Mesendoderm (in vitro differentiated cells): Measurements from ENCODE around the gene PIWIL4.

Experiments
- DNase-seq: peaks from one replicate; pipeline ENCODE4 v3.0.0; 2013
- H2AK5ac ChIP-seq: 2 replicates; pipeline ENCODE4 v1.6.1; 2013; ENCODE audit warnings: low read length, inconsistent platforms
- H2BK120ac ChIP-seq: 2 replicates; pipeline ENCODE4 v1.6.1; 2013; ENCODE audit warnings: low read depth, mild to moderate bottlenecking, low read length, moderate library complexity, mixed read lengths
- H2BK15ac ChIP-seq: replicated peaks from 2 replicates; pipeline ENCODE4 v1.6.1; 2013; ENCODE audit warnings: low read depth, mild to moderate bottlenecking, moderate library complexity
- H2BK5ac ChIP-seq: 2 replicates; pipeline ENCODE4 v1.6.1; 2013; ENCODE audit warnings: low read length, inconsistent platforms
- H3K18ac ChIP-seq: 2 replicates; pipeline ENCODE4 v1.6.1; 2013; ENCODE audit warnings: mild to moderate bottlenecking, low read length, mixed read lengths
- H3K23ac ChIP-seq: one replicate; pipeline ENCODE4 v1.6.1; 2013; ENCODE audit warnings: low read length
- H3K27ac ChIP-seq: 2 replicates; pipeline ENCODE4 v1.5.1; 2013; ENCODE audit warnings: low read depth, mild to moderate bottlenecking, inconsistent platforms, low read length, moderate library complexity
- H3K27me3 ChIP-seq: 2 replicates; pipeline ENCODE4 v1.6.1; 2013; ENCODE audit warnings: low read length, control low read depth, mild to moderate bottlenecking, inconsistent platforms; ENCODE audit not compliant: insufficient read depth, poor library complexity
- H3K36me3 ChIP-seq: 2 replicates; pipeline ENCODE4 v1.6.1; 2013; ENCODE audit warnings: low read length, inconsistent platforms; ENCODE audit not compliant: control insufficient read depth, insufficient read depth
- H3K4ac ChIP-seq: one replicate; pipeline ENCODE4 v1.6.1; 2013; ENCODE audit warnings: low read depth, mild to moderate bottlenecking, low read length, moderate library complexity
- H3K4me1 ChIP-seq: 2 replicates; pipeline ENCODE4 v1.6.1; 2013; ENCODE audit warnings: low read depth, low read length, inconsistent platforms; ENCODE audit not compliant: control insufficient read depth
- H3K4me2 ChIP-seq: 2 replicates; pipeline ENCODE4 v1.6.1; 2013; ENCODE audit warnings: low read length
- H3K4me3 ChIP-seq: 2 replicates; pipeline ENCODE4 v1.5.1; 2013; ENCODE audit warnings: mild to moderate bottlenecking, low read length
- H3K56ac ChIP-seq: one replicate; pipeline ENCODE4 v1.6.1; 2013; ENCODE audit warnings: low read length
- H3K79me1 ChIP-seq: 2 replicates; pipeline ENCODE4 v1.6.1; 2013; ENCODE audit warnings: low read length, inconsistent platforms
- H3K79me2 ChIP-seq: 2 replicates; pipeline ENCODE4 v1.6.1; 2013; ENCODE audit warnings: mild to moderate bottlenecking, low read length; ENCODE audit not compliant: control insufficient read depth, insufficient read depth
- H3K9ac ChIP-seq: 2 replicates; pipeline ENCODE4 v1.6.1; 2013; ENCODE audit warnings: low read length, inconsistent platforms
- H4K5ac ChIP-seq: one replicate; pipeline ENCODE4 v1.6.1; 2013; ENCODE audit warnings: low read length
- H4K8ac ChIP-seq: one replicate; pipeline ENCODE4 v1.6.1; 2013; ENCODE audit warnings: low read depth, mild to moderate bottlenecking, control low read depth, low read length, moderate library complexity
- WGBS: extraction: QIAGEN DNeasy Blood & Tissue Kit; methylation state at CpG from one replicate; pipeline ENCODE4 v1.1.7; 2013; ENCODE audit warnings: low lambda C conversion rate, missing lambda C conversion rate; ENCODE audit not compliant: insufficient coverage; ENCODE audit errors: extremely low coverage; 5-methylcytosine and 5-hydroxymethylcytosine counted together

PIWIL4 gene

DNA sequence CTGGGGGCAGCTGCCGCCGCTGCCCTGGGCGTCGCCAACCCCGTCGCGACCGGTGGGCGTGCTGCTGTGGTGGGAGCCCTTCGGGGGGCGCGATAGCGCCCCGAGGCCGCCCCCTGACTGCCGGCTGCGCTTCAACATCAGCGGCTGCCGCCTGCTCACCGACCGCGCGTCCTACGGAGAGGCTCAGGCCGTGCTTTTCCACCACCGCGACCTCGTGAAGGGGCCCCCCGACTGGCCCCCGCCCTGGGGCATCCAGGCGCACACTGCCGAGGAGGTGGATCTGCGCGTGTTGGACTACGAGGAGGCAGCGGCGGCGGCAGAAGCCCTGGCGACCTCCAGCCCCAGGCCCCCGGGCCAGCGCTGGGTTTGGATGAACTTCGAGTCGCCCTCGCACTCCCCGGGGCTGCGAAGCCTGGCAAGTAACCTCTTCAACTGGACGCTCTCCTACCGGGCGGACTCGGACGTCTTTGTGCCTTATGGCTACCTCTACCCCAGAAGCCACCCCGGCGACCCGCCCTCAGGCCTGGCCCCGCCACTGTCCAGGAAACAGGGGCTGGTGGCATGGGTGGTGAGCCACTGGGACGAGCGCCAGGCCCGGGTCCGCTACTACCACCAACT, 22.4 kb upstream of the PIWIL4 start:
- Histone ChIP-seq H3K79me2 (no peaks in the 10 kb centered on the region), H4K8ac (no peak overlapping the region), H2BK15ac (no peak overlapping the region), H3K4me2 (peak overlapping the region; percentile 73), H2BK5ac (no peak overlapping the region), H3K9ac (peak overlapping the region; percentile 83), H3K27me3 (no peaks in the 10 kb centered on the region), H3K36me3 (no peaks in the 10 kb centered on the region), H3K4ac (no peak overlapping the region), H3K4me3 (peak overlapping the region; percentile 48), H4K5ac (no peak overlapping the region), H3K4me1 (no peaks in the 10 kb centered on the region), H3K27ac (no peak overlapping the region), H3K23ac (no peak overlapping the region), H3K79me1 (no peaks in the 10 kb centered on the region), H3K56ac (peak overlapping the region; percentile 99), H2AK5ac (no peak overlapping the region), H2BK120ac (no peak overlapping the region), H3K18ac (peak overlapping the region; percentile 9)
- peak; percentile 49 for DNase-seq
- WGBS, result no CpG with 5 or more reads among the region's 59 CpGs

- no peaks in the 10 kb centered on the region for H3K27me3 ChIP-seq
- no peak overlapping the region for H3K4ac ChIP-seq
- H2BK5ac ChIP-seq, result no peak overlapping the region
- no peak overlapping the region for H4K5ac ChIP-seq
- no peaks in the 10 kb centered on the region for H3K4me1 ChIP-seq
- no peak overlapping the region for H3K27ac ChIP-seq
- peak overlapping the region; percentile 48 for H3K4me3 ChIP-seq
- no peaks in the 10 kb centered on the region for H3K79me2 ChIP-seq
- H2BK120ac ChIP-seq, result no peak overlapping the region
- no peak overlapping the region for H4K8ac ChIP-seq
- H3K18ac ChIP-seq, result no peak overlapping the region
- H3K36me3 ChIP-seq, result no peaks in the 10 kb centered on the region
- no CpG with 5 or more reads among the region's 54 CpGs for WGBS
- peak overlapping the region; percentile 48 for H3K23ac ChIP-seq
- peak overlapping the region; percentile 99 for H3K56ac ChIP-seq
- H2BK15ac ChIP-seq, result no peak overlapping the region
- no peak overlapping the region for H2AK5ac ChIP-seq
- H3K4me2 ChIP-seq, result peak overlapping the region; percentile 73
- H3K9ac ChIP-seq, result peak overlapping the region; percentile 83
- DNase-seq, result no peak
- H3K79me1 ChIP-seq, result no peaks in the 10 kb centered on the region
Observed at GRCh38 chr11:94545264-94546161, 21.7 kb upstream of the PIWIL4 start.

GRCh38 chr11:94546162-94546470, 21.1 kb upstream of the PIWIL4 start:
- Histone ChIP-seq H2BK5ac (no peak overlapping the region), H3K36me3 (no peaks in the 10 kb centered on the region), H3K79me2 (no peaks in the 10 kb centered on the region), H2AK5ac (no peak overlapping the region), H4K5ac (no peak overlapping the region), H3K4me1 (no peaks in the 10 kb centered on the region), H3K4me3 (no peak overlapping the region), H3K23ac (no peak overlapping the region), H4K8ac (no peak overlapping the region), H2BK120ac (no peak overlapping the region), H3K4ac (no peak overlapping the region), H3K4me2 (peak overlapping the region; percentile 29), H3K9ac (peak overlapping the region; percentile 42), H3K27ac (no peak overlapping the region), H2BK15ac (no peak overlapping the region), H3K79me1 (no peaks in the 10 kb centered on the region), H3K27me3 (no peaks in the 10 kb centered on the region), H3K18ac (no peak overlapping the region), H3K56ac (peak overlapping the region; percentile 27)
- no peak for DNase-seq
- no CpG with 5 or more reads among the region's 2 CpGs for WGBS

DNA sequence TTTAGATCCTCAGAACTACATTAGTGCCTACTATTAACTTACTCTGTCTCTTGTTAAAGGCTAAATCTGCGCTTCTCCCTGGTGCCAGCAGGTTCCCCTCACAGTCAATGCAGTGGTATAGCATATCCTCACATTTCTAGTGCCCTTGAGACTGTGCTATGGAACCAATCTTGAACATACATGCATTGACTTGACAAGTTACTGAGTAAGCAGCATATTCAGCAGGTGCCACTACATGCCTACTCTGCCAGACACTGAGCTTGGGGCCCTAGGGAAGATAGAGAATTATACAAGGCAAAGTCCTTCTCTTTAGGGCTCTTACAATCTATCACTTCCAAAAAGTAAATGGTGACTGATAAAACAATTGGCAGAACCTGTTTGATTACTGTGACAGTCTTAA, 20.3 kb upstream of the PIWIL4 start:
- no peak overlapping the region for H3K27ac ChIP-seq

DNA sequence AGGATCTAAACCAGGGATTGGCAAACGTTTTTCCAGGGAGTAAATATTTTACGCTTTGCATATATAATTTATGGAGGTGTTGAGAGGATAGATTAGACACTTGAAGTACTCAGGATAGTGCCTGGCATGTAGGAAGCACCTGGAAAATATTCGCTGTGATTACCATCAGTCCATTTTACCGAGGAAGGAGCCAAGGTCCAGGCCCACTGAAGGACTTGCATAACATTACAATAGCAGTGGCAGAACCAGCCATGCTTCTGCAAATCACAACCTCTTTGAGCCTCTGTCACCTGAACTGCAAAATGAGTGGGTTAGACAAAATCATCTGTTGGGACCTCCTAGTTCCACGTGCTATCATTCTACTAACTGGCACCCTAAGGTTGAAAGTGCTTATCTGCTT, 18.0 kb upstream of the PIWIL4 start:
- Histone ChIP-seq H2AK5ac (no peak overlapping the region), H2BK5ac (no peak overlapping the region), H3K27ac (no peak overlapping the region), H3K23ac (no peak overlapping the region), H2BK15ac (no peak overlapping the region), H3K56ac (no peak overlapping the region), H4K5ac (no peak overlapping the region), H3K4me2 (no peak overlapping the region), H3K4me3 (no peak overlapping the region), H3K79me1 (no peaks in the 10 kb centered on the region), H3K36me3 (no peaks in the 10 kb centered on the region), H3K9ac (no peak overlapping the region), H3K27me3 (no peaks in the 10 kb centered on the region), H3K79me2 (no peaks in the 10 kb centered on the region), H3K4ac (no peak overlapping the region), H2BK120ac (no peak overlapping the region), H4K8ac (no peak overlapping the region), H3K4me1 (no peaks in the 10 kb centered on the region), H3K18ac (no peak overlapping the region)
- WGBS, result no CpG with 5 or more reads among the region's 5 CpGs
- DNase-seq, result no peak

More for the DNA sequence above, 20.3 kb upstream of the PIWIL4 start:
- H3K27me3 ChIP-seq, result no peaks in the 10 kb centered on the region
- H3K9ac ChIP-seq, result no peak overlapping the region
- H3K79me1 ChIP-seq, result no peaks in the 10 kb centered on the region
- H3K4me1 ChIP-seq, result no peaks in the 10 kb centered on the region
- H3K36me3 ChIP-seq, result no peaks in the 10 kb centered on the region
- H2BK120ac ChIP-seq, result no peak overlapping the region
- H2BK5ac ChIP-seq, result no peak overlapping the region
- no peak overlapping the region for H3K4me2 ChIP-seq
- no peak overlapping the region for H4K5ac ChIP-seq
- no peak overlapping the region for H3K23ac ChIP-seq
- no peak overlapping the region for H3K4me3 ChIP-seq
- H2AK5ac ChIP-seq, result no peak overlapping the region
- H4K8ac ChIP-seq, result no peak overlapping the region
- no peak for DNase-seq
- no peak overlapping the region for H3K4ac ChIP-seq
- WGBS, result no CpG with 5 or more reads among the region's 1 CpG
- H3K79me2 ChIP-seq, result no peaks in the 10 kb centered on the region
- no peak overlapping the region for H3K18ac ChIP-seq
- no peak overlapping the region for H3K56ac ChIP-seq
- H2BK15ac ChIP-seq, result no peak overlapping the region
